K562 (cell line): ENCODE measurements around the gene HHIPL1. TPM values are rescaled to one million over a fixed set of nuclear protein-coding genes. Genes with fewer than 3 reads are reported as not detected.

ENCODE experiments used
- ATAC-seq: fragments of 200-7000 bp; cut with Tn5 transposase; 3 replicates; pipeline ENCODE4 v1.9.1; 2020; ENCODE audit warnings: moderate library complexity
- BruUV-seq: library from RNA; stranded (reverse); fragments of 400-500 nt; replicated peaks from 2 replicates; lab custom pipeline; 2021; lab: Mats Ljungman, UMichigan
- CTCF ChIA-PET: fragments of 300-600 bp; formaldehyde crosslinking; extraction: SDS; loops from one replicate; lab custom pipeline; 2021; ENCODE audit warnings: low intra/inter-chr PET ratio; lab: Yijun Ruan, JAX
- POLR2A ChIA-PET: fragments of 300-600, 350-650 bp; sonication (Branson Sonifier 250); formaldehyde crosslinking; extraction: SDS; loops from one replicate; lab custom pipeline; 2021; ENCODE audit warnings: antibody characterized with exemption, inconsistent platforms; lab: Yijun Ruan, JAX
- DNase-seq, 4 experiments: peaks; one replicate each; pipeline versions ENCODE4 v3.0.0 to v3.0.0-alpha.2; 2011 to 2018; ENCODE audit warnings: low spot score in 3 of 4, mixed read lengths in 3 of 4; ENCODE audit errors: extremely low read depth in 1 of 4
- FAIRE-seq: peaks from 2 replicates; lab custom pipeline; 2011; peaks lifted over from hg19 to GRCh38; lab: Jason Lieb, UNC
- H2AFZ ChIP-seq: 2 replicates; pipeline ENCODE4 v1.6.0; 2011; ENCODE audit warnings: low read depth, low read length, control low read depth, inconsistent platforms
- H3K27ac ChIP-seq: fragments of 200-600 bp; 3 replicates; pipeline ENCODE4 v1.8.0; 2011; ENCODE audit warnings: low read depth, mild to moderate bottlenecking, control low read depth, inconsistent platforms, low read length, moderate library complexity, mixed read lengths; ENCODE audit errors: extremely low read depth
- H3K27me3 ChIP-seq, 2 experiments: fragments of 300-600 bp in 1 of 2; 2 replicates in 1 of 2; 3 replicates in 1 of 2; pipeline versions ENCODE4 v1.6.0 to v1.8.0; 2011; ENCODE audit warnings: inconsistent platforms in 2 of 2, low read length in 2 of 2, mild to moderate bottlenecking in 1 of 2, mixed read lengths in 1 of 2, moderate library complexity in 1 of 2; ENCODE audit not compliant: control insufficient read depth in 2 of 2, insufficient read depth in 2 of 2
- H3K36me3 ChIP-seq: fragments of 300-600 bp; 3 replicates; pipeline ENCODE4 v1.8.0; 2011; ENCODE audit warnings: mild to moderate bottlenecking, low read length, inconsistent platforms; ENCODE audit not compliant: control insufficient read depth, insufficient read depth
- H3K4me1 ChIP-seq, 2 experiments: fragments of 200-600 bp in 1 of 2; replicated peaks in 1 of 2; 2 replicates in 1 of 2; 3 replicates in 1 of 2; pipeline versions ENCODE4 v1.5.1 to v1.8.0; 2011; ENCODE audit warnings: inconsistent platforms in 2 of 2, low read length in 2 of 2, mild to moderate bottlenecking in 1 of 2, mixed read lengths in 1 of 2, moderate library complexity in 1 of 2; ENCODE audit not compliant: control insufficient read depth in 2 of 2, insufficient read depth in 2 of 2
- H3K4me2 ChIP-seq: 2 replicates; pipeline ENCODE4 v1.6.1; 2011; ENCODE audit warnings: low read length, control low read depth, inconsistent platforms, mixed read lengths; ENCODE audit not compliant: insufficient read depth
- H3K4me3 ChIP-seq: fragments of 200-600 bp; sonication (generic), shearing (Covaris generic); 2 replicates; pipeline ENCODE4 v1.5.1; 2016; ENCODE audit warnings: control low read depth, inconsistent platforms
- H3K79me2 ChIP-seq: fragments of 200-600 bp; 3 replicates; pipeline ENCODE4 v1.8.0; 2011; ENCODE audit warnings: low read length, inconsistent platforms; ENCODE audit not compliant: control insufficient read depth, insufficient read depth
- H3K9ac ChIP-seq, 2 experiments: 2 replicates each; pipeline versions ENCODE4 v1.6.0 to v1.6.1; 2011; ENCODE audit warnings: low read depth in 2 of 2, low read length in 2 of 2, control low read depth in 1 of 2, inconsistent platforms in 1 of 2, mild to moderate bottlenecking in 1 of 2, mixed read lengths in 1 of 2; ENCODE audit not compliant: insufficient read depth in 1 of 2
- H3K9me1 ChIP-seq: one replicate; pipeline ENCODE4 v1.6.0; 2011; ENCODE audit warnings: inconsistent platforms, mild to moderate bottlenecking, low read length, moderate library complexity; ENCODE audit not compliant: control insufficient read depth, insufficient read depth
- H3K9me3 ChIP-seq: replicated peaks from 2 replicates; pipeline ENCODE4 v1.5.1; 2011; ENCODE audit warnings: low read depth, low read length, inconsistent platforms; ENCODE audit not compliant: control insufficient read depth, insufficient read depth
- H4K20me1 ChIP-seq: replicated peaks from 2 replicates; pipeline ENCODE4 v1.6.1; 2011; ENCODE audit warnings: low read length, inconsistent platforms, mixed read lengths; ENCODE audit not compliant: control insufficient read depth, insufficient read depth
- BCOR ChIP-seq: fragments of 450-650 bp; IDR thresholded peaks from 2 replicates; pipeline ENCODE4 v1.6.1; 2016
- CCAR2 ChIP-seq: fragments of 200-400 bp; formaldehyde crosslinking; IDR thresholded peaks from 2 replicates; pipeline ENCODE4 v1.6.1; 2017; ENCODE audit warnings: mild to moderate bottlenecking, low read depth, low read length
- CHD2 ChIP-seq: IDR thresholded peaks from 2 replicates; pipeline ENCODE4 v1.6.1; 2011; ENCODE audit warnings: low read depth, low read length
- CREB1 ChIP-seq, 2 experiments: sonication (generic) in 1 of 2; formaldehyde crosslinking in 1 of 2; IDR thresholded peaks; 2 replicates each; pipeline versions ENCODE4 v1.6.1 to v1.8.0; 2012 to 2022; ENCODE audit warnings: inconsistent platforms in 1 of 2, mild to moderate bottlenecking in 1 of 2, missing genetic modification reagents in 1 of 2, moderate library complexity in 1 of 2
- ILK ChIP-seq: fragments of 450-650 bp; IDR thresholded peaks from 2 replicates; pipeline ENCODE4 v1.6.1; 2016; ENCODE audit warnings: missing genetic modification characterization, low read depth, mild to moderate bottlenecking, missing compliant biosample characterization, moderate library complexity, borderline replicate concordance
- LCOR ChIP-seq: sonication (generic); formaldehyde crosslinking; IDR thresholded peaks from 2 replicates; pipeline ENCODE4 v1.8.0; 2022; ENCODE audit warnings: mild to moderate bottlenecking, missing genetic modification reagents
- MAFK ChIP-seq: IDR thresholded peaks from 2 replicates; pipeline ENCODE4 v1.6.1; 2011; ENCODE audit warnings: low read length, improper control_type of control experiment
- PRMT5 ChIP-seq: sonication (generic); formaldehyde crosslinking; IDR thresholded peaks from 2 replicates; pipeline ENCODE4 v1.5.0; 2020; ENCODE audit warnings: missing genetic modification reagents
- RBM14 ChIP-seq: fragments of 200-400 bp; formaldehyde crosslinking; IDR thresholded peaks from 2 replicates; pipeline ENCODE4 v1.6.1; 2018; ENCODE audit warnings: low read depth, mild to moderate bottlenecking, low read length, moderate library complexity, borderline replicate concordance; ENCODE audit not compliant: insufficient read depth
- SMARCB1 ChIP-seq: IDR thresholded peaks from 2 replicates; pipeline ENCODE4 v1.6.1; 2011; ENCODE audit warnings: improper control_type of control experiment, low read depth; ENCODE audit not compliant: insufficient read length
- TCF3 ChIP-seq: sonication (generic); formaldehyde crosslinking; IDR thresholded peaks from 2 replicates; pipeline ENCODE4 v1.4.0; 2020; ENCODE audit warnings: mild to moderate bottlenecking, missing genetic modification reagents
- WHSC1 ChIP-seq: IDR thresholded peaks from one replicate; pipeline ENCODE4 v1.6.1; 2012; ENCODE audit warnings: low read length, control low read depth, inconsistent platforms
- ZNF174 ChIP-seq: fragments of 250-450 bp; sonication (Bioruptor Pico); IDR thresholded peaks from 2 replicates; pipeline ENCODE4 v1.4.0; 2020; ENCODE audit warnings: mild to moderate bottlenecking
- ZNF316 ChIP-seq: fragments of 450-650 bp; IDR thresholded peaks from 2 replicates; pipeline ENCODE4 v1.6.1; 2016
- ZNF77 ChIP-seq: fragments of 250-450 bp; sonication (Bioruptor Pico); IDR thresholded peaks from 2 replicates; pipeline ENCODE4 v1.5.0; 2020
- WGBS: fragments of 100-300 bp; shearing (Covaris generic); methylation state at CpG from one replicate; pipeline ENCODE4 v1.1.6; 2016; ENCODE audit warnings: low coverage, mixed read lengths; ENCODE audit not compliant: insufficient coverage; ENCODE audit errors: missing lambda C conversion rate; 5-methylcytosine and 5-hydroxymethylcytosine counted together
- in situ Hi-C: fragments of 300-500 bp; cut with MboI; formaldehyde crosslinking; loops from 4 replicates; pipeline ENCODE4 v1.15.0; 2018; ENCODE audit warnings: inconsistent platforms, mixed read lengths
- intact Hi-C: fragments of 100-400 bp; cut with micrococcal nuclease; formaldehyde crosslinking; loops from 2 replicates; pipeline ENCODE4 v1.14.2; 2022
- polyA plus RNA-seq, 8 experiments: library from polyadenylated mRNA; depleted of rRNA in 4 of 8; stranded (reverse) in 5 of 8; unstranded in 3 of 8; fragments of >200 nt; fragmentation: Nextera tagmentation in 2 of 8; fragmentation: Illumina TruSeq in 1 of 8; extraction: Ambion mirVana in 2 of 8; extraction: Trizol in 1 of 8; gene quantifications; 2 replicates each; pipeline versions ENCODE4 v1.2.1 to v1.2.3, GENCODE V29; 2011 to 2014; ENCODE audit warnings: inconsistent platforms in 1 of 8, missing spikeins in 1 of 8
- total RNA-seq, 7 experiments: library from RNA; depleted of rRNA in 6 of 7; stranded (reverse); fragments of >200 nt in 6 of 7; fragmentation: Illumina TruSeq in 2 of 7; extraction: Trizol in 2 of 7; gene quantifications; 2 replicates each; pipeline versions ENCODE4 v1.2.1 to v1.2.3, GENCODE V29; 2011 to 2021; ENCODE audit warnings: low replicate concordance in 1 of 7
- TF ChIP-seq, protein P1 (sequence below): fragments of 450-650 bp; IDR thresholded peaks from 2 replicates; pipeline ENCODE4 v1.6.1; 2014; ENCODE audit warnings: low read depth, mild to moderate bottlenecking, moderate library complexity, borderline replicate concordance
- TF ChIP-seq, protein P2 (sequence below): fragments of 250-450 bp; sonication (Bioruptor Pico); IDR thresholded peaks from 2 replicates; pipeline ENCODE4 v1.4.0; 2020; ENCODE audit warnings: mild to moderate bottlenecking, moderate library complexity
- TF ChIP-seq, protein P3 (sequence below): fragments of 450-650 bp; IDR thresholded peaks from 2 replicates; pipeline ENCODE4 v1.6.1; 2018; ENCODE audit warnings: mild to moderate bottlenecking, low read depth; ENCODE audit not compliant: partially characterized antibody
- TF ChIP-seq, protein P4 (sequence below): sonication (generic); formaldehyde crosslinking; IDR thresholded peaks from 2 replicates; pipeline ENCODE4 v1.8.1; 2023; ENCODE audit warnings: mild to moderate bottlenecking, missing genetic modification reagents

HHIPL1 gene
- total and polyA plus RNA-seq, 9 of the 15 experiments (the other 6 are each of a cell fraction or from before 2014, with no cell fraction given): not detected

DNA sequence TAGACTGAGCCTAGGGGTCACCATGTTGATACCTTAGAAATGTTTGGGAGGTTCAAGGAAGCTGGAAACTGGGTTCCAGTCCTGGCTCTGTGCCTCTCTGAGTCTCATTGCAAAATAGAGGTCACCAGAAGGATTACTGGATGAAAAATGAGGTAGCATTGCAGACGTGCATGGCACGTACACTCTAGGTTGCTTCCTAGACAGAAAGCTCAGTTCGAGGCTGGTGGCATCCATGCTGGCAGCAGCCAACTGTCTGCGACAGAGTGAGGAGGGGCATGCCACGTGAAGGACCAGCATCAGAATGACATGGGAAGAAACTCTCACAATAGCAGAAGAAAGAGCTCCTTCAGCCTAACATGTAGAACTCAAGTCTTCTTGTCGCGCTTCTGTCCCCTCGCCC, 34.6 kb downstream of the HHIPL1 start:
- no peaks in the 10 kb centered on the region; the same call in 1 of the 2 replicates for H3K9me3 ChIP-seq
- H3K27ac ChIP-seq: no peak overlapping the region
- no peaks in the 10 kb centered on the region for H3K36me3 ChIP-seq
- no peak for ATAC-seq
- WGBS: 3% methylated on average over 6 of the region's 8 CpGs
- H3K4me3 ChIP-seq: no peak overlapping the region
- in situ Hi-C loops (no loop called here), intact Hi-C loops (no loop called here)
- H3K9ac ChIP-seq: no peak overlapping the region
- no peak for FAIRE-seq
- no peaks in the 10 kb centered on the region for H4K20me1 ChIP-seq
- CTCF ChIA-PET: no interaction called here
- no peaks in the 10 kb centered on the region for H3K9me1 ChIP-seq
- H3K4me1 ChIP-seq: peaks cover 0 to 17% of the 10 kb centered on the region in 2 experiments; a peak in 2 of 5 replicates
- H3K27me3 ChIP-seq: peaks cover 0 to 25% of the 10 kb centered on the region in 2 experiments; a peak in 2 of 5 replicates
- DNase-seq: no peak
- no peaks in the 10 kb centered on the region; the same call in 2 of the 3 replicates for H3K79me2 ChIP-seq
- POLR2A ChIA-PET: no interaction called here
- no peak overlapping the region for H3K4me2 ChIP-seq
- BruUV-seq: no TSS peak
- no peak overlapping the region for H2AFZ ChIP-seq
- TF ChIP-seq ZNF174 (CRISPR knock-in tag) (no peak), CREB1 (IDR thresholded peaks at IDR 0.05) (no peak), CREB1 (CRISPR knock-in tag; IDR thresholded peaks at IDR 0.05) (no peak), LCOR (CRISPR knock-in tag) (no peak), ILK (tag) (no peak), CCAR2 (no peak), RBM14 (no peak), TCF3 (CRISPR knock-in tag) (no peak), PRMT5 (no peak), MAFK (no peak), CHD2 (no peak), WHSC1 (no peak), BCOR (no peak), ZNF316 (no peak), SMARCB1 (no peak), ZNF77 (CRISPR knock-in tag) (no peak)
- TF ChIP-seq, protein P1, sequence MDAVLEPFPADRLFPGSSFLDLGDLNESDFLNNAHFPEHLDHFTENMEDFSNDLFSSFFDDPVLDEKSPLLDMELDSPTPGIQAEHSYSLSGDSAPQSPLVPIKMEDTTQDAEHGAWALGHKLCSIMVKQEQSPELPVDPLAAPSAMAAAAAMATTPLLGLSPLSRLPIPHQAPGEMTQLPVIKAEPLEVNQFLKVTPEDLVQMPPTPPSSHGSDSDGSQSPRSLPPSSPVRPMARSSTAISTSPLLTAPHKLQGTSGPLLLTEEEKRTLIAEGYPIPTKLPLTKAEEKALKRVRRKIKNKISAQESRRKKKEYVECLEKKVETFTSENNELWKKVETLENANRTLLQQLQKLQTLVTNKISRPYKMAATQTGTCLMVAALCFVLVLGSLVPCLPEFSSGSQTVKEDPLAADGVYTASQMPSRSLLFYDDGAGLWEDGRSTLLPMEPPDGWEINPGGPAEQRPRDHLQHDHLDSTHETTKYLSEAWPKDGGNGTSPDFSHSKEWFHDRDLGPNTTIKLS: no peak
- TF ChIP-seq, protein P2, sequence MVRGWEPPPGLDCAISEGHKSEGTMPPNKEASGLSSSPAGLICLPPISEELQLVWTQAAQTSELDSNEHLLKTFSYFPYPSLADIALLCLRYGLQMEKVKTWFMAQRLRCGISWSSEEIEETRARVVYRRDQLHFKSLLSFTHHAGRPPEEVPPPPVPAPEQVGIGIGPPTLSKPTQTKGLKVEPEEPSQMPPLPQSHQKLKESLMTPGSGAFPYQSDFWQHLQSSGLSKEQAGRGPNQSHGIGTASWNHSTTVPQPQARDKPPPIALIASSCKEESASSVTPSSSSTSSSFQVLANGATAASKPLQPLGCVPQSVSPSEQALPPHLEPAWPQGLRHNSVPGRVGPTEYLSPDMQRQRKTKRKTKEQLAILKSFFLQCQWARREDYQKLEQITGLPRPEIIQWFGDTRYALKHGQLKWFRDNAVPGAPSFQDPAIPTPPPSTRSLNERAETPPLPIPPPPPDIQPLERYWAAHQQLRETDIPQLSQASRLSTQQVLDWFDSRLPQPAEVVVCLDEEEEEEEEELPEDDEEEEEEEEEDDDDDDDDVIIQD (CRISPR knock-in tag): no peak
- TF ChIP-seq, protein P3, sequence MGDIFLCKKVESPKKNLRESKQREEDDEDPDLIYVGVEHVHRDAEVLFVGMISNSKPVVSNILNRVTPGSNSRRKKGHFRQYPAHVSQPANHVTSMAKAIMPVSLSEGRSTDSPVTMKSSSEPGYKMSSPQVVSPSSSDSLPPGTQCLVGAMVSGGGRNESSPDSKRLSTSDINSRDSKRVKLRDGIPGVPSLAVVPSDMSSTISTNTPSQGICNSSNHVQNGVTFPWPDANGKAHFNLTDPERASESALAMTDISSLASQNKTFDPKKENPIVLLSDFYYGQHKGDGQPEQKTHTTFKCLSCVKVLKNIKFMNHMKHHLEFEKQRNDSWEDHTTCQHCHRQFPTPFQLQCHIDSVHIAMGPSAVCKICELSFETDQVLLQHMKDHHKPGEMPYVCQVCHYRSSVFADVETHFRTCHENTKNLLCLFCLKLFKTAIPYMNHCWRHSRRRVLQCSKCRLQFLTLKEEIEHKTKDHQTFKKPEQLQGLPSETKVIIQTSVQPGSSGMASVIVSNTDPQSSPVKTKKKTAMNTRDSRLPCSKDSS: no peak
- TF ChIP-seq, protein P4, sequence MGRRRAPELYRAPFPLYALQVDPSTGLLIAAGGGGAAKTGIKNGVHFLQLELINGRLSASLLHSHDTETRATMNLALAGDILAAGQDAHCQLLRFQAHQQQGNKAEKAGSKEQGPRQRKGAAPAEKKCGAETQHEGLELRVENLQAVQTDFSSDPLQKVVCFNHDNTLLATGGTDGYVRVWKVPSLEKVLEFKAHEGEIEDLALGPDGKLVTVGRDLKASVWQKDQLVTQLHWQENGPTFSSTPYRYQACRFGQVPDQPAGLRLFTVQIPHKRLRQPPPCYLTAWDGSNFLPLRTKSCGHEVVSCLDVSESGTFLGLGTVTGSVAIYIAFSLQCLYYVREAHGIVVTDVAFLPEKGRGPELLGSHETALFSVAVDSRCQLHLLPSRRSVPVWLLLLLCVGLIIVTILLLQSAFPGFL (CRISPR knock-in tag): no peak
- TF ChIP-seq, all 486 proteins: peak for 0
